GM04503 (cell line): ENCODE results near the gene UBE2E2.

Source experiments
- DNase-seq: peaks from one replicate; pipeline ENCODE4 v3.0.0-alpha.2; 2012; ENCODE audit warnings: low read depth

UBE2E2 gene

DNA sequence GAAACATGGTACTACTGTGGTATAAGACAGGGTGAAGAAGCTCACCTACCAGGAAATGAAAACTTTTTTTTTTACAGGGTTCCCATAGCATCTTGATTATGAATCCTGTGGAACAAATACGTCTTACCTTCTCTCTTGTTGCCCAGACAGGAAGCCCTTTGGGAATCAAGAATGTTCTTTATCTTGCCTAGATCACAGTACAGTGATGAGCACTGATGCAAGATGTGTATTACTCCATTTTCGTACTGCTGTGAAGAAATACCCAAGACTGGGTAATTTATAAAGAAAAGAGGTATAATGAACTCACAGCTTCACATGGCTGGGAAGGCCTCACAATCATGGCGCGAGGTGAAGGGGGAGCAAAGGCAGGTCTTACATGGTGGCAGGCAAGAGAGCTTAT is 281.3 kb downstream of the UBE2E2 start:
- no peak for DNase-seq

DNA sequence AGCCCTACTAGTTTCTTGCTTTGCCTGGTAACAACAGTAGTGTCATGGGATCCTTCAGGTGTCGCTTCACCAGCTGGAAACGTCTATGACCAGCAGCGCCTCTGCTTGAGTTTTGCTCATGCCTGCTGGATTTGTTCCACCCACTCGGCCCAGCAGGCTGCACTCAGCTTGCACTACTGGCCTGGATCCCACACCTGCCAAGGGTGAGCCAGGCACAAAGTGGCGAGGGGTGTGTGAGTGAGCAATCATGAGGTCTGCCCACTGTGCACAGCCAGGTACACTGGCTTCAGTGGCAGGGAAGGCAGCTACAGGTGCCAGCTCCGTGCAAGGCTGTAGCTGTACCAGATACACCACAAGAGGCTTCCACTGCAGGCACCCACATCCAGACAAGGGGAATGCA is 282.8 kb downstream of the UBE2E2 start:
- no peak for DNase-seq

DNA sequence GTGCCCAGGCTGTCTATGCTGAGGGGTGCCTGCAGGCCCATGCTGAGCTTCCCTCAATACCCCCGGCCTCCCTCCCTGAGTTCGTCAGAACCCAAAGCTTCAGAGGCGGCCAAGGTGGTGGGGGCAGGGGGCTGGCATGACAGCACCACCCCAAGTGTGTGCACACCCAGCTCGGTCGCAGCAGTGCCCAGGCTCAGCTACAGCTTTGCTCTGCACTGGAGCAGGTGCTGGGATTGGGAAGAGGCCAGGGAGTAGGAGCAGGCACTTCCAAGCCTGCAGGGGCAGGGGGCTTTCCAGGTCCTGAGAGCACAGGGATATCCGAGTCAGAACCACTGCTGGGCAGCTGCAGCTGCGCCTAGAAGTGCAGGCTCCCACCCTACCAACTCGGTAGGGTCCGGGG is 283.9 kb downstream of the UBE2E2 start:
- no peak for DNase-seq

DNA sequence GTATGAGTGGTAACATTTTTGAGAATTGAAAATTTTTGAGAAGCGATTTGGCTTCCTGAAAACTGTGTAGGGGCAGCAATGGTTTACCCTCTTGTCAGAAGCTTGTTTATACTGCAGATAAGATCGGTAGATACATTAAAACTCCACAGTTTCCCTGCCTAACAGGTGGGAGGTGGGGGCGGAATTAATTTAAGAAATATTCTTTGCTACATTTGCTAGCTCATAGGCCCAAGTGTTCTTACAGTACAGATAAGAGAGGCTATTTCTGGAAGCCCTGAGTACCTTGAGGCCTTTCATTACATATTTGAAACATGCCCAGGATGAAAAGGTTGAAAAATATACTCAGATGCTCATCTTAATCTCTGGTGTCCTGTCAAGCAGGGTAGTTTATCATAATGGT is 285.5 kb downstream of the UBE2E2 start:
- no peak for DNase-seq

DNA sequence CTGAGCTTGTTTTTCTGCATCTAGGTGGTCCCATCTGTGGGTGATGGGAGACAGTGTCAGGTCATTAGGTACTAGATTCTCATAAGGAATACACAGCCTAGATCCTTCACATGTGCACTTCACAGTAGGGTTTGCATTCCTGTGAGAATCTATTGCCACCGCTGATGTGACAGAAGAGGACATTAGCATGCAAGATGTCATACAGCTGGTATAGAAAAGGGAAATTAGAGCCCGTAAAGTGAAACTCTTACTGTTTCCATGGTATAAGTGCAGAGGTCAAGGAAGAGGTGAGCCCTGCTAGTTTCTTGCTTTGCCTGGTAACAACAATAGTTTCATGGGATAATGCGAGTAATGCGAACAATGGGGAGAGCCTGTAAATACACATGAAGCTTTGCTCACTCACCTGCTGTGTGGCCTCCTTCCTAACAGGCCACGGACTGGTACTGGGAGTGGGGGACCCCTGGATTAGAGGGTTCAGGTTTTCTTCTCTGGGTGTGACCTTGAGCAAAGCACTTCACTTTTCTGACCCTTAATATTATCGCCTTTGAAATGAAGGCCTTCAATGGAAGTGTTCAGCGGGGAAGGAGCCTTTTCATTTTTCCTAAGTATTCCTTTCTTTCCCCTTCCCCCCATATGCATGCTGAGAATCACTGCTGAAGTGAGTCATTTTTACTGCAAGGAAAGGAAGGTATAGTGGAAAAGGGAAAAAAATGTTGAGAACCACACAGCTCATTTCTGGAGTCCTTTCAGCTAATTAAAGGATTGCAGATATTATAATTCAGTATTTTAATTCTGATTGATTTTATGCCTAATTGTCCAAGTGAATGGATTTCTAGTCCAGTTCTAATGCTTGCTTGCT is 286.4 kb downstream of the UBE2E2 start:
- DNase-seq, result no peak

DNA sequence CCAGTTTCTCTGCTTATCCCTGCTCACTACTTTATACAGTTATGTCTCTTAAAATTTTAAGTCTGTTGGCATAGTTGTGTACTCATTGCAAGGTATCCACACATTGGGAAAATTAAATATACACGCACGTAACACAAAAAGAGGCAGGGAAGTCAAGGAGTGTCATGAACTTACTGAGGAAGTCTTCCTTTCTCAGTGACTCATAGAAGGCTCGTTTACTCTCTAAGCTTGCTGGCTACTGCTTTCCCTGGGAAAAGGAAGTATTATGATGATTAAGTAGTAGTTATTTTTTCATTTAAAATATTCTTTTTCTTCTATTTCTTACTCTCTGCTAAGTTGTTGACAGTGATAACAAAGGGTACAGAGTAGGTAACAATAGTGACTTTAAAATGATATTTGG is 287.3 kb downstream of the UBE2E2 start:
- peak; percentile 13 for DNase-seq

DNA sequence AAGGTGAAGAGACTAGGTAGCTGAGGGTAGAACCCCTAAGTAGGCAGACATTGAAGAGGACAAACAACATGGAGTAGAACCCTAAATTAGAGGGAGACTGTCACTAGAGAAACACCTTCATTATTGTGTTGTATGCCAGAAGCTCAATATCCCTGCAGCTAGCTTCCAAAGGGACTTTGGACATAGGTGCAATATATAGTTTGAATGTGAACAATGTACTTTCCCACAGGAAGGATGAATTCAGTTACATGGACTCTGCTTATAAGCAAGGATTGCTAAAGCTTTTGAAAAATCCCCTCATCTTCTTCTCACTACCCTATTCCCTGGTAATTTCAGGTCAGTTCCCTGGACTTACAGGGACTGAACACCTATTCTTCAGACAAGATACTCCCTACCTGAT is 288.9 kb downstream of the UBE2E2 start:
- no peak for DNase-seq

DNA sequence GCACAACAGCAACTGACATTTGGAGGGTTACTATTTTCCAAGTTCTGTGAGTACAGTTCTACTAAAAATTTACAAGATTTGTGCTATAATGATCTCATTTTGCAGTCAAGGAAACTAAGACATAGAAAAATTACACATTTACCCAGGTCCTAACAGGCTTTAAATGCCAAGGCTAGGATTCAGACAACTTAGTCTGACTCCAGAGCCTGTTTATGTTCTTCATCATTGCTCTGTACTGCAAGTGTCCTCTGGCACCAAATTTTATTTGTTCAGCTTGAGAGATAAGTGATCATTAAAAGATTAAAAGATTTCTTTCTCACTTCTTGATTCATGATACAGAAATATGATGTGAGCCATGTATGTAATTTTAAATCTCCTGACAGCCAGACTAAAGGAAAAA is 290.8 kb downstream of the UBE2E2 start:
- DNase-seq, result no peak

DNA sequence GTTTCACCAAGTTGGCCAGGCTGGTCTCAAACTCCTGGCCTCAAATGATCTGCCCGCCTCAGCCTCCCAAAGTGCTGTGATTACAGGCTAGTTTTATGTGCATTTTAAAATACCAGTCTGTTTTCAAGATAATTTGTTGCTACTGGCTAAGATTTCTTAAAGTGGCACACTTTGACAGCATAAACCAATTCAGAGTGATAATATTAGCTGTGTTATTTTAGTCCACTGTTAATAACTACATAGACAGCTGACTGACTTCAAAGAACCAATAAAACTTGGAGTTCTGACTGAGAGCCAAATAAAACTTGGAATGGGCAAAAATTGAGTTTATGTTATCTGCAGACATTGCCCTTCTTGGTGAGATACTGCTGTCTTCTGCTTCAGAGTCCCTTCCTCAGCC is 291.8 kb downstream of the UBE2E2 start:
- no peak for DNase-seq

DNA sequence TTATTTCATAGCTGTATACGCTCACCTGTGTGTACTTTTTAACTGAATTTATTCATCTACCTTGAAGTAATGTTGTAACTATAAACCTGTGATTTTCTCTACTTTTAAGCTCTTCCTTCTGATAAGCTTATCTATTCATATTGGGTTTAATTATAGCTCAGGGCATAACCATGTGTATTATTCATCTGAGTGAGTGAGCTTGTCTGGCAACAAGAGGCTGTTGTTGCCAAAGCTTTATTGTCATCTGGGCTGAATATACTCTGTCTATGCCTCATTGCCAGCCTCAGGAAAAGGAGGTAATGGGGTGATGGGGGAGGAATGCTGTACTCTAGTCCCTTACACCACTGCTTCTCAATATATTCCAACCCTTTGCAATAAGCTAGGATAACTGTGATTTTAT is 292.4 kb downstream of the UBE2E2 start:
- peak; percentile 21 for DNase-seq

DNA sequence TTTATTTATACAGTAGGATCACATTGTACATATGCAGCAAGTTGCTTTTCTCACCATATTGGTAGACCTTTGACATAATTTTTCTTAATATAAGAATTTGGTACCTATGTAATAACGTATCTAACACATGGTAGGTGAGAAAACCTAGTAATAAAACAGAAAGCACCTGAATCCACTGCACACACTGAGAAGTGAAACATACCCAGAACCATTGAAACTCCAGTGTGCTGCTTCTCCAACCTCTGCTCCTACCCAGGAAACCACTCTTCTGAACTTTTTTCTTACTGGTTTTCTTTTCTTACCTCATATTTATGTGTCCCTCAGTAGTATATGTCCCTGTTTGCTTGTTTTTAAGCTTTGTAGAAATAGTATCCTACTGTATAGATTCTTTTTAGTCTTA is 293.0 kb downstream of the UBE2E2 start:
- no peak for DNase-seq

DNA sequence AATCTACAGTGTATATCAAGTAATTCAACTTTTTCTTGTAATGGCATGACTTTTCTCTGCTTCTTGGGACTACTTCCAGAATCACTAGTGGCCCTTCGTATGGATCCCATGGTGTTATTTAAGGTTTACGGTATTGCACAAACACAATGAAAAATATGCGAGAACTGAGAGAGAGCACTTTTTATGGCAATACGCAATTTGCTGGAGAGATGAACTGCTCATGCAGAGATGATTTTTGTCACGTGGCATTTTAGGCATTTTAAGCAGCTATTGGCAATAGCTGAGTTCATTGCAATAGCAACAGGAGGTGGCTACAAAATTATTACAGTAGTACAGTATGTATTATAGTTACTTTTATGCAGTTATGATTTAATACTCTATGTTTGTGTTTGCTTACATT is 294.0 kb downstream of the UBE2E2 start:
- no peak for DNase-seq

DNA sequence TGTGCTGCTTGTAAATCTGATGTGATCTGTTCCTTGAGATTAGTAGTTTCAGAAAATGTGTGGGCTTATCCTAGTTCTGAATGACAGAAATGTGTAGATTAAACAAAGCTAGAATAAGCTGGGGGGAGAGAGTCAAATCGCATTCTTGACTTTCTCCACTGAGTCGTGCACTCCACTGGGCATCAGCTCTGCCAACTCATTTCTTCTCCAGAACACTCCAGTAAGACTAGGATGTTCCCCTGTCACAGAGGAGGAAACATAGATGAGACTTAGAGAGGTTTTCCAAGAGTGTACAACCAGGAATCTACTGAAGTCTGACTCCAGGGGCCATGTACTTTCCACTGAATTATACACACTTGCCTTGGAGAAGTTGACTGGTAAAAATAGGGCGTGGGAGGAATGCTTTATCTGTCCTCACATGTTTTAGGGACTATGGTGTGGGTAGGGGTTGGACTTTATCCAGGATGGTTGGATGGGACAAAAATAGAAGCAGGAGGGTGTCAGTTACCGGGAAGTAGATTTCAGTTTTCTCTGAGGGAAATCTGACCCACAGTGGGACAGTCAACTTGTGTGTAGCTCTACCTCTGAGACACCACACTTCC is 298.2 kb downstream of the UBE2E2 start:
- DNase-seq, result no peak

DNA sequence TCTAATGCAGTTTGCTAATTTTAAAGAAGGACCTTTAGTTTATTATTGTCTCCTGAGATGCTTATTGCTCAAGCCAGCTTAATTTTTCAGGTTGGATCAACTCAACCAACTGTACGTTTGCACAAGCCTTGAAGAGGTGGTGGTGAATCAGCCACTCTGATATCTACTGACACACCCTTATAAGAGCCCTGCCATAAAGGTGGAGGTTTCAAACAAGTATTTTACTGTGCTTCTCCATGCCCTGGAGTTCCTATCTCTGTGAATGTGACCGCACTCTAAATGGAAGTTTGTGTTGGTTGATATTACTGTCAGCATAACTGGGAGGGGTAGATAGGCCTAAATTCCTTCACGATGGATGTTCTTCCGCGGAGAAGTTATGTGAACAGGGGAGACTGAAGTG is 305.3 kb downstream of the UBE2E2 start:
- DNase-seq, result no peak

DNA sequence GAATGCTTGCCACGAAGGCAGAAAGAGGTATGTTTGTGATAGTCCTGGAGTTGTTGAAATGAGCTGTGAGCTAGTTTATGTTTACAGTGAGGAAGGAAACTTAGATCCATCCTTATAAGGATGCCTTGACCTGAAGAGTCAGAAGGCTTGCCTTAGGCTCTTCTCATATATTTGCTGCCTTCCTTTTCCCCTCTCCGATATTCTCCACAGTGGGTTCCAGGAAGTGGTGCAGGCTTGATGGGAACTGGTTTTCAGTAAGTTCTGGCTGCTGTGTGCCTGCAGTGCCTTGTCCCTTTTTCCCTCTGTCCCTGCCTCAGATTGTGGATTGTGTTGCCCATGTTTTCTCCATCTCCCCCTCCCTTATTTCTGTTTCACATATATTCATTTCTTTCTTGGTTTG is 315.3 kb downstream of the UBE2E2 start:
- no peak for DNase-seq

DNA sequence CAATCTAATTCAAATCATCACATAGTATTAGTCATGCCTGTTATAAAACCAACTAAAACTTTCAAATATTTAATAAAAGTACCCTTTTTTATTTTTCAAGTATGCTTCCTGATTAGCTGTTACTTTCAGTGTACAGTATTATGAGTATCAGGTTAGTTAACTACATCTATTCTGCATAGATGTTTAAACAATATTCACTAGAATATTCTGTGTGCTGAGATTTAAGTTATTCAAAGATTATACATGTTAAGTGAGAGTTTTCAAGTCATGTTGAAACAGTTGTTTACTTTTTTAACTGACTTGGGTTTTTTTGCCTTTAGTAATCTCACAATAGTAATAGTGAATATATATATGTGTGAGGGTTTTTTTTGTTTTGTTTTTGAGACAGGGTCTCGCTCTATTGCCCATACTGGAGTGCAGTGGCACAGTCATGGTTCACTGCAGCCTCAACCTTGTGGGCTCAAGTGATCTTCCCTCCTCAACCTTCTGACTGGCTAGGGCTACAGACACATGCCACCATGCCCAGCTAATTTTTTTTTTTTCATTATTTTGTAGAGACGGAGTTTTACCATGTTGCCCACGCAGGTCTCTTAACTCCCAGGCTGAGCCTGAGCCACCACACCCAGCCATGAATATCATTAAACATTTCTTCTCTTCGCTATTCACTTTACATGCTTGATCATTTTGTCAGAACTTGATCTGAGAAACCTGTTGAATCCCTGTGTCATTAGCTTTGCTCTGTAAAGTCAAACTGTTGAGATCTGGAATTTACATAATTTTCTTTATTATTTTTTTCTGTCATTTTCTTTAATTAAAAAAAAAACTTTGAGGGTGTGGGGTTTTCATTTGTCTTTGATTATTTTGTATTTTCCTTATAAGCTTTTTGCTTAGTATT is 316.4 kb downstream of the UBE2E2 start:
- DNase-seq, result no peak

DNA sequence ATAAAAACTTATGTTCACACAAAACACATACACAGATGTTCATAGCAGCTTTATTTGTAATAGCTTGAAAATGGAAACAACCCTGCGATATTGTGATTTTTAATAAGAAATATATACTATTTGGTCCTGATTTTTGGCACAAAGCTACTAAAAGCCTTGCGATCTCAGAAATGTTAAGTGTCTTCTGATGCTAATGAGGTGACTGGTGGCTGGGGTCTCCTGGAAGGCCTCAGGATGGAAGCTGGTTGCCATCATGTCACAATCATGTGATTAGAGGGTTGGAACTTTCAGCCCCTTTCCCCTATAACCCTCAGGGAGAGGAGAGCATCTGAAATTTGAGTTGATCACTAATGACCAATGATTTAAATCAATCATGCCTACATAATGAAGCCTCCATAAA is 324.2 kb downstream of the UBE2E2 start:
- DNase-seq, result no peak

DNA sequence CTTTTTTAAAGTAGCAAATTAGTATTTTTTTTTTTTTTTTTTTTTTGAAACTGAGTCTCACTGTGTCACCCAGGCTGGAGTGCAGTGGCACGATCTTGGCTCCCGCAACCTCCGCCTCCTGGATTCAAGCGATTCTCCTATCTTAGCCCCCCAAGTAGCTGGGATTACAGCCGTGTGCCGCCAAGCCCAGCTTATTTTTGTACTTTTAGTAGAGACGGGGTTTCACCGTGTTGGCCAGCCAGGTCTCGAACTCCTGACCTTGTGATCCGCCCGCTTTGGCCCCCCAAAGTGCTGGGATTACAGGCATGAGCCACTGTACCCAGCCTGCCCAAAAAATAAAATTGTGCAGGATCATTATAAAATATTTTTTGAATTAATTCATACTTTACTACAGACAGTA is 330.5 kb downstream of the UBE2E2 start:
- no peak for DNase-seq

DNA sequence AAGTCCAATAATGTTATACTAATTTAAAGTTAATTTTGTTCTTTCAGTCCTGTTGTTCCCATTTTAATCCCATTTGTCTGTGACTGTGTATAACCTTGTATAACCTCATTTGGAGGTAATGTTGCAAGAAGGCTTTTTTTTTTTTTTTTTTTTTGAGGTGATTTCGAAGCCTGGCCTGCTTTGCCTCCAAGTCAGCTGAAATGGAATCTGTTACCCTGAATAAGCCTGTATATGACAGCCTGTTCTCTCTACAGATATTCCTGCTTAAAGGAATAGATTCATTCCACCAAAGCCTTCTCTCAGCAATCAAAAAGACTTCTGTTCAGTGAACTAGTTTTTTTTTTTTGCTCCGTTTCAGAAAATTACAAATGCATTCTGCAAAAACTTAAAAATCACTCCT is 330.9 kb downstream of the UBE2E2 start:
- no peak for DNase-seq

DNA sequence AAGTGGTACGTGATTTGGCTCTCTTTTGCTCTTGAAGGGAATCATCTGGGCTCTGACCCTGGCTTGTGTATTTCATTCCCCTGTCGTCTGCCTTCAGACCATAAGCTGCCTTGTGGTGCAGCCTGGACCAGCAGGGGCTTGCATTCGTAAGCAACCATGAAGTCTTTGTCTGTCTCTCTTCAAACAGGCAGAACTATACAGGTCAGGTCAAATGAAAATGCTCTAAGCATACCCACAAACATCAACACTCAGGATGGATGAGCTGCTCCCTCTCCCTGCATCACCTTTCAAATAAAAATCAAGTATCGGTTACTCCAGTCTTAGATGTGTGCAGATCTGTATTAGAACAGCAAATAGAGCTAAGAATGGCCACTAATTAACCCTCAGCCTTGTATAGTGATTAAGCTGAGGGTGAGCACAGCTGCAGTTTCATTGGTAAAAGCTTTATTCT is 334.0 kb downstream of the UBE2E2 start:
- DNase-seq, result no peak

DNA sequence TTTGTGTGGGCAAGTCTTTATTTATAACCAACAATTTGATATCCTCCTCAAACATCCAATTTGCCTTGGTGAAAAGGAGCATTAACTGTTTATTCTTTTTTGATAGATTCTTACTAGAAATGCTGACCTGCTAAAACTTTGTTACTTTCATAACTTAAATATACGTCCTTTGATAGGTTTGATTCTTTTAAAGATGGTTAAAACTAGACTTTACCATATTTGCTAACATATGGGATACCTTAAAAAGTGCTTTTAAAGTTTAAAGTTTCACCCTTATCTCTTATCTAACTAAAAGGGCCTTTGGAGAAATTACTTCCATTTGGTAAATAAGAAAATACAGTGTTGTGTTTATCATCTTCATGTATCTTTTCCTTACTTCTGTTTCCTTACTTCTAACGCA is 336.1 kb downstream of the UBE2E2 start:
- DNase-seq, result no peak

DNA sequence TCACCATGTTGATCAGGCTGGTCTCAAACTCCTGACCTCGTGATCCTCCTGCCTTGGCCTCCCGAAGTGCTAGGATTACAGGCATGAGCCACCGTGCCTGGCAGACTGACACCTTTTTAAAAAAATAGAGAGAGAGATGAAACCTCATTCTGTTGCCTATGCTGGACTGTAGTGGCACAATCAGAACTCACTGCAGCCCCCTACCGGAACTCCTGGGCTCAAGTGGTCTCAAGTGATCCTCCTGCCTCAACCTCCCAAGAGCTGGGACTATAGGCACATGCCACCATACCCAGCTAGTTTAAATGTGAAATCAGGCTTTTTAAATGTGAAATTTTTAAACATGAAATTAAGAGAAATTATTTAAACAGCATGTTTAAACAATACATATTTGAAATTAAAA is 337.5 kb downstream of the UBE2E2 start:
- no peak for DNase-seq

DNA sequence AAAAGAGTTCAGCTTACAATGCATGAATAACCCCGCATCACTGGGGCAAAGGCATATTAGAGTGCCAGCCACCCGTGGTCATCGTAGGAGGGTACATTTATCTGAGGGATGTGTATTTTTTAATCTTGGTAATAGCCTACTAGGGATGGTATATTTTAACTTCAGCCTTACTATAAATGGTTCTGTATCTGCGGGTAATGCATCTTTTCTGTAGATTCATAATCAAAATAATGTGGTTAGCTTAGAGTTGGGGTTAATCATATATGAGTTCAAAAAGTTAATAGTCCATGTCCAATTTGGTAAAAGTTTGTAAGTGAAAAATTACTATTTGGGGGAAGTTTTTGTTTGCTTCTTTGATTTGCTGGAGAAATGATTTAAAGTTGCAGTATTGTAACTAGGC is 339.0 kb downstream of the UBE2E2 start:
- DNase-seq, result no peak
